GM12878 (cell line): Measurements from ENCODE around the gene BCL10. TPM values are rescaled to one million over a fixed set of nuclear protein-coding genes. Genes with fewer than 3 reads are reported as not detected.

Source experiments
- ASH2L ChIP-seq: fragments of 300-600, 200-600 bp; sonication (generic); IDR thresholded peaks from 2 replicates; pipeline ENCODE4 v1.6.1; 2017; ENCODE audit warnings: low read depth, mild to moderate bottlenecking, borderline replicate concordance
- ATF7 ChIP-seq: fragments of 450-650 bp; IDR thresholded peaks from 2 replicates; pipeline ENCODE4 v1.6.1; 2016; ENCODE audit warnings: low read depth, mild to moderate bottlenecking
- FOXM1 ChIP-seq: IDR thresholded peaks from 2 replicates; pipeline ENCODE4 v1.6.1; 2012; ENCODE audit warnings: low read depth, mild to moderate bottlenecking, inconsistent platforms, low read length, moderate library complexity
- IRF3 ChIP-seq: fragments of 450-650 bp; IDR thresholded peaks from 2 replicates; pipeline ENCODE4 v1.6.1; 2014; ENCODE audit warnings: mild to moderate bottlenecking
- JUND ChIP-seq: IDR thresholded peaks from 2 replicates; pipeline ENCODE4 v1.6.1; 2012; ENCODE audit warnings: low read depth, mild to moderate bottlenecking, low read length, improper control_type of control experiment, moderate library complexity
- NR2F1 ChIP-seq: fragments of 450-650 bp; conservative IDR thresholded peaks from 2 replicates; pipeline ENCODE4 v1.6.1; 2017; ENCODE audit warnings: mild to moderate bottlenecking
- PAX5 ChIP-seq: IDR thresholded peaks from 2 replicates; pipeline ENCODE4 v1.6.1; 2011; ENCODE audit warnings: low read depth, low read length, borderline replicate concordance
- PKNOX1 ChIP-seq: fragments of 450-650 bp; IDR thresholded peaks from 2 replicates; pipeline ENCODE4 v1.6.1; 2016; ENCODE audit warnings: mild to moderate bottlenecking
- POU2F2 ChIP-seq: IDR thresholded peaks from 3 replicates; pipeline ENCODE4 v1.6.1; 2011; ENCODE audit warnings: low read depth, mild to moderate bottlenecking, low read length, borderline replicate concordance
- REST ChIP-seq: IDR thresholded peaks from 2 replicates; pipeline ENCODE4 v1.6.1; 2012; ENCODE audit warnings: mild to moderate bottlenecking, low read depth, low read length
- SMAD5 ChIP-seq: IDR thresholded peaks from 2 replicates; pipeline ENCODE4 v1.6.1; 2016; ENCODE audit warnings: antibody characterized with exemption, low read depth
- YBX1 ChIP-seq: fragments of 450-650 bp; IDR thresholded peaks from 2 replicates; pipeline ENCODE4 v1.6.1; 2016; ENCODE audit warnings: antibody characterized with exemption
- ZZZ3 ChIP-seq: IDR thresholded peaks from 2 replicates; pipeline ENCODE4 v1.6.1; 2011; ENCODE audit warnings: low read depth; ENCODE audit not compliant: control insufficient read depth, insufficient read length
- polyA plus RNA-seq, 11 experiments: library from polyadenylated mRNA; depleted of rRNA in 4 of 11; unstranded in 6 of 11; stranded (reverse) in 5 of 11; fragments of >200 nt; fragmentation: Nextera tagmentation in 4 of 11; fragmentation: Illumina TruSeq in 1 of 11; extraction: Ambion mirVana in 4 of 11; extraction: Trizol in 1 of 11; gene quantifications; 1 replicate in 1 of 11; 2 replicates in 10 of 11; pipeline versions ENCODE4 v1.2.1 to v1.2.3, GENCODE V29; 2011 to 2016; ENCODE audit warnings: inconsistent platforms in 2 of 11, missing spikeins in 2 of 11, low read depth in 1 of 11
- total RNA-seq, 4 experiments: library from RNA; depleted of rRNA in 3 of 4; stranded (reverse); fragments of >200 nt in 3 of 4; fragmentation: Illumina TruSeq in 1 of 4; extraction: Trizol in 1 of 4; gene quantifications; 2 replicates each; pipeline versions ENCODE4 v1.2.1 to v1.2.3, GENCODE V29; 2013 to 2021

The BCL10 gene
- total and polyA plus RNA-seq, 10 of the 15 experiments (the other 5 are each of a cell fraction or from before 2014, with no cell fraction given) = 10.6 to 35.2 (median 19.5) TPM

- no peak for TF ChIP-seq FOXM1
- no peak for TF ChIP-seq ZZZ3
- TF ChIP-seq PAX5 = 0 out of 2 replicates have a peak, but pooled peaks have one; percentile 27
- TF ChIP-seq POU2F2 = no peak
- TF ChIP-seq ATF7 = 0 out of 2 replicates have a peak, but pooled peaks have one; percentile 26
- TF ChIP-seq REST = no peak
- TF ChIP-seq JUND = 0 out of 2 replicates have a peak, but pooled peaks have one; percentile 40
- TF ChIP-seq NR2F1 = no peak
- TF ChIP-seq IRF3 = no peak
- no peak for TF ChIP-seq SMAD5
- TF ChIP-seq PKNOX1 = peak; percentile 57
- TF ChIP-seq ASH2L = no peak
- TF ChIP-seq YBX1 = no peak
Measured at GRCh38 chr1:85278853-85279314, 2.5 kb upstream of the BCL10 start (continued).
